ENCODE data around the gene FAM89A. TPM values are rescaled to one million over a fixed set of nuclear protein-coding genes. Genes with fewer than 3 reads are reported as not detected.
"Not testable (repeated sequence)": the region's sequence is repeated elsewhere in the genome, so short reads cannot be mapped to it uniquely, and the experiment has no call there.

FAM89A gene
- polyA plus RNA-seq, 3 donors from 2014 or later: 4.7 to 9.5 (median 8.8) TPM

GRCh38 chr1:231065510-231066241, 25.6 kb upstream of the FAM89A start:
- no peaks in the 10 kb centered on the region for H3K36me3 Mint-ChIP-seq
- peaks cover 0 to 4% (median 0%) of the 10 kb centered on the region in 6 donors for H3K9me3 Mint-ChIP-seq
- peaks cover 0 to 7% (median 3%) of the 10 kb centered on the region in 3 donors for H3K27me3 Mint-ChIP-seq (ENCODE audit: low read depth in 3 of 3)
- DNase-seq: no peak
- no peak overlapping the region for H3K27ac Mint-ChIP-seq
- no peaks in the 10 kb centered on the region for H3K4me1 Mint-ChIP-seq
- H3K4me3 Mint-ChIP-seq: no peak overlapping the region

- no peak overlapping the region for H3K4me3 Mint-ChIP-seq
- H3K36me3 Mint-ChIP-seq: no peaks in the 10 kb centered on the region
- H3K27ac Mint-ChIP-seq: no peak overlapping the region
These were observed 24.4 kb upstream of the FAM89A start for GRCh38 chr1:231064418-231064817.

GRCh38 chr1:231063331-231063730, 23.3 kb upstream of the FAM89A start:
- Mint-ChIP-seq H3K9me3 (peaks cover 0 to 4% (median 0%) of the 10 kb centered on the region in 6 donors), H3K27me3 (ENCODE audit: low read depth in 3 of 3) (peaks cover 2 to 11% (median 4%) of the 10 kb centered on the region in 3 donors), H3K27ac (no peak overlapping the region), H3K4me3 (no peak overlapping the region), H3K36me3 (no peaks in the 10 kb centered on the region), H3K4me1 (no peaks in the 10 kb centered on the region)
- DNase-seq: no peak

More at GRCh38 chr1:231064418-231064817, 24.4 kb upstream of the FAM89A start:
- H3K4me1 Mint-ChIP-seq: no peaks in the 10 kb centered on the region
- no peak for DNase-seq
- peaks cover 2 to 11% (median 4%) of the 10 kb centered on the region in 3 donors for H3K27me3 Mint-ChIP-seq (ENCODE audit: low read depth in 3 of 3)
- peaks cover 0 to 4% (median 0%) of the 10 kb centered on the region in 6 donors for H3K9me3 Mint-ChIP-seq

- Mint-ChIP-seq H3K27me3 (ENCODE audit: low read depth in 3 of 3) (peaks cover 2 to 11% (median 4%) of the 10 kb centered on the region in 3 donors), H3K9me3 (peaks cover 0 to 4% (median 0%) of the 10 kb centered on the region in 6 donors), H3K4me1 (no peaks in the 10 kb centered on the region), H3K4me3 (no peak overlapping the region), H3K27ac (no peak overlapping the region), H3K36me3 (no peaks in the 10 kb centered on the region)
- DNase-seq: no peak
These were observed 22.6 kb upstream of the FAM89A start for GRCh38 chr1:231062500-231063270.

GRCh38 chr1:231059566-231060193, 19.6 kb upstream of the FAM89A start:
- Mint-ChIP-seq H3K9me3 (peaks cover 0 to 4% (median 0%) of the 10 kb centered on the region in 6 donors), H3K36me3 (no peaks in the 10 kb centered on the region)

GRCh38 chr1:231058416-231059109, 18.5 kb upstream of the FAM89A start:
- Mint-ChIP-seq H3K4me3 (no peak overlapping the region), H3K4me1 (peaks cover 5% of the 10 kb centered on the region in 2 donors), H3K27me3 (ENCODE audit: low read depth in 3 of 3) (peaks cover 2 to 14% (median 3%) of the 10 kb centered on the region in 3 donors), H3K27ac (no peak overlapping the region), H3K9me3 (peaks cover 0 to 4% (median 0%) of the 10 kb centered on the region in 6 donors), H3K36me3 (no peaks in the 10 kb centered on the region)
- DNase-seq: no peak

More at GRCh38 chr1:231059566-231060193, 19.6 kb upstream of the FAM89A start:
- Mint-ChIP-seq H3K4me1 (no peaks in the 10 kb centered on the region), H3K27me3 (ENCODE audit: low read depth in 3 of 3) (peaks cover 2 to 15% (median 3%) of the 10 kb centered on the region in 3 donors), H3K4me3 (no peak overlapping the region), H3K27ac (no peak overlapping the region)
- no peak for DNase-seq

GRCh38 chr1:231057410-231057809, 17.4 kb upstream of the FAM89A start:
- H3K27me3 Mint-ChIP-seq (ENCODE audit: low read depth in 3 of 3): peaks cover 2 to 16% (median 3%) of the 10 kb centered on the region in 3 donors
- no peak for DNase-seq
- H3K36me3 Mint-ChIP-seq: no peaks in the 10 kb centered on the region
- no peak overlapping the region for H3K27ac Mint-ChIP-seq
- peaks cover 0 to 4% (median 0%) of the 10 kb centered on the region in 6 donors for H3K9me3 Mint-ChIP-seq
- peaks cover 10 to 11% of the 10 kb centered on the region in 2 donors for H3K4me1 Mint-ChIP-seq
- H3K4me3 Mint-ChIP-seq: no peak overlapping the region

GRCh38 chr1:231055271-231055670, 15.2 kb upstream of the FAM89A start:
- no peaks in the 10 kb centered on the region for H3K9me3 Mint-ChIP-seq
- no peak overlapping the region for H3K4me3 Mint-ChIP-seq
- H3K36me3 Mint-ChIP-seq: no peaks in the 10 kb centered on the region
- H3K27me3 Mint-ChIP-seq (ENCODE audit: low read depth in 3 of 3): peaks cover 0 to 13% (median 1%) of the 10 kb centered on the region in 3 donors
- H3K27ac Mint-ChIP-seq: no peak overlapping the region
- H3K4me1 Mint-ChIP-seq: peaks cover 10 to 11% of the 10 kb centered on the region in 2 donors
- no peak for DNase-seq

- Mint-ChIP-seq H3K27me3 (ENCODE audit: low read depth in 3 of 3) (peaks cover 0 to 10% (median under 1%) of the 10 kb centered on the region in 3 donors), H3K9me3 (no peaks in the 10 kb centered on the region), H3K27ac (peak overlapping the region in 3 of 6 donors; percentile 19 to 48 (median 29)), H3K36me3 (no peaks in the 10 kb centered on the region), H3K4me1 (peaks cover 10 to 11% of the 10 kb centered on the region in 2 donors), H3K4me3 (no peak overlapping the region)
- DNase-seq: no peak
These were observed 13.6 kb upstream of the FAM89A start for GRCh38 chr1:231053493-231054162.

GRCh38 chr1:231052777-231053176, 12.7 kb upstream of the FAM89A start:
- Mint-ChIP-seq H3K27ac (no peak overlapping the region), H3K36me3 (no peaks in the 10 kb centered on the region), H3K9me3 (no peaks in the 10 kb centered on the region), H3K4me1 (peaks cover 10 to 11% of the 10 kb centered on the region in 2 donors), H3K4me3 (no peak overlapping the region), H3K27me3 (ENCODE audit: low read depth in 3 of 3) (peaks cover 0 to 11% (median 1%) of the 10 kb centered on the region in 3 donors)
- DNase-seq: no peak

- H3K9me3 Mint-ChIP-seq, H3K36me3 Mint-ChIP-seq, DNase-seq, H3K4me3 Mint-ChIP-seq, H3K27ac Mint-ChIP-seq: not testable (repeated sequence)
- peaks cover 3 to 12% (median 4%) of the 10 kb centered on the region in 3 donors for H3K27me3 Mint-ChIP-seq (ENCODE audit: low read depth in 3 of 3)
- peaks cover 10 to 11% of the 10 kb centered on the region in 2 donors for H3K4me1 Mint-ChIP-seq
These were observed 10.9 kb upstream of the FAM89A start for GRCh38 chr1:231050932-231051331.

- Mint-ChIP-seq H3K27ac (no peak overlapping the region), H3K9me3 (no peaks in the 10 kb centered on the region), H3K4me3 (no peak overlapping the region), H3K36me3 (no peaks in the 10 kb centered on the region), H3K4me1 (peaks cover 10 to 11% of the 10 kb centered on the region in 2 donors), H3K27me3 (ENCODE audit: low read depth in 3 of 3) (peaks cover 4 to 12% (median 4%) of the 10 kb centered on the region in 3 donors)
- DNase-seq: no peak
These were observed 10.3 kb upstream of the FAM89A start for GRCh38 chr1:231050395-231050794.
